ENCODE measurements around the gene MRPS2.

MRPS2 gene

GRCh38 chr9:135507104-135508035 is 6.9 kb downstream of the MRPS2 start:
- Histone ChIP-seq H3K9ac (ENCODE audit: low read length) (no peak overlapping the region), H3K27me3 (ENCODE audit: insufficient read depth, low read length) (peaks cover 5% of the 10 kb centered on the region; the same call in 1 of the 2 replicates), H3K9me3 (ENCODE audit: low read length) (peaks cover 6% of the 10 kb centered on the region; the same call in 1 of the 2 replicates), H3K36me3 (ENCODE audit: insufficient read depth, low read length) (peaks cover 29% of the 10 kb centered on the region), H3K4me1 (ENCODE audit: insufficient read depth, low read length, severe bottlenecking) (no peaks in the 10 kb centered on the region), H3K27ac (ENCODE audit: low read depth, low read length, poor library complexity, severe bottlenecking) (no peak overlapping the region), H3K4me3 (ENCODE audit: low read depth, low read length, poor library complexity, severe bottlenecking) (no peak overlapping the region), H4K20me1 (ENCODE audit: insufficient read depth, low read length) (no peaks in the 10 kb centered on the region), H3K9me2 (ENCODE audit: low read depth, low read length) (no peaks in the 10 kb centered on the region), H3K4me2 (ENCODE audit: low read length) (no peak overlapping the region), H2AFZ (ENCODE audit: low read length) (no peak overlapping the region), H3K79me2 (ENCODE audit: insufficient read depth, low read length) (no peaks in the 10 kb centered on the region), H3F3A (ENCODE audit: insufficient read depth, low read length) (no peaks in the 10 kb centered on the region)
- TF ChIP-seq CTCF (IDR thresholded peaks at IDR 0.05; ENCODE audit: low read length), result no peak
- TF ChIP-seq EZH2 (IDR thresholded peaks at IDR 0.05; ENCODE audit: borderline replicate concordance, low read length), result no peak

- no peak for TF ChIP-seq EZH2 (IDR thresholded peaks at IDR 0.05; ENCODE audit: borderline replicate concordance, low read length)
- TF ChIP-seq CTCF (IDR thresholded peaks at IDR 0.05; ENCODE audit: low read length), result no peak
Measured at GRCh38 chr9:135508211-135508820, 7.8 kb downstream of the MRPS2 start.

GRCh38 chr9:135509458-135509857 is 9.0 kb downstream of the MRPS2 start:
- no peaks in the 10 kb centered on the region for H3F3A ChIP-seq (ENCODE audit: insufficient read depth, low read length)
- H4K20me1 ChIP-seq (ENCODE audit: insufficient read depth, low read length), result no peaks in the 10 kb centered on the region
- peaks cover 6% of the 10 kb centered on the region; the same call in 1 of the 2 replicates for H3K9me3 ChIP-seq (ENCODE audit: low read length)
- no peak overlapping the region for H3K4me3 ChIP-seq (ENCODE audit: low read depth, low read length, poor library complexity, severe bottlenecking)
- peaks cover 5% of the 10 kb centered on the region; the same call in 1 of the 2 replicates for H3K27me3 ChIP-seq (ENCODE audit: insufficient read depth, low read length)
- H3K36me3 ChIP-seq (ENCODE audit: insufficient read depth, low read length), result peaks cover 8% of the 10 kb centered on the region
- no peak overlapping the region for H3K27ac ChIP-seq (ENCODE audit: low read depth, low read length, poor library complexity, severe bottlenecking)
- no peak overlapping the region for H3K9ac ChIP-seq (ENCODE audit: low read length)
- no peak overlapping the region for H3K4me2 ChIP-seq (ENCODE audit: low read length)
- H2AFZ ChIP-seq (ENCODE audit: low read length), result no peak overlapping the region
- no peaks in the 10 kb centered on the region for H3K4me1 ChIP-seq (ENCODE audit: insufficient read depth, low read length, severe bottlenecking)
- no peaks in the 10 kb centered on the region for H3K9me2 ChIP-seq (ENCODE audit: low read depth, low read length)
- no peak for TF ChIP-seq CTCF (IDR thresholded peaks at IDR 0.05; ENCODE audit: low read length)
- TF ChIP-seq EZH2 (IDR thresholded peaks at IDR 0.05; ENCODE audit: borderline replicate concordance, low read length), result no peak
- no peaks in the 10 kb centered on the region for H3K79me2 ChIP-seq (ENCODE audit: insufficient read depth, low read length)

More at GRCh38 chr9:135508211-135508820, 7.8 kb downstream of the MRPS2 start:
- Histone ChIP-seq H4K20me1 (ENCODE audit: insufficient read depth, low read length) (no peaks in the 10 kb centered on the region), H3K27me3 (ENCODE audit: insufficient read depth, low read length) (peaks cover 5% of the 10 kb centered on the region; the same call in 1 of the 2 replicates), H3K9ac (ENCODE audit: low read length) (no peak overlapping the region), H3K27ac (ENCODE audit: low read depth, low read length, poor library complexity, severe bottlenecking) (no peak overlapping the region), H3K4me1 (ENCODE audit: insufficient read depth, low read length, severe bottlenecking) (no peaks in the 10 kb centered on the region), H3K9me2 (ENCODE audit: low read depth, low read length) (no peaks in the 10 kb centered on the region), H3K4me3 (ENCODE audit: low read depth, low read length, poor library complexity, severe bottlenecking) (no peak overlapping the region), H3K79me2 (ENCODE audit: insufficient read depth, low read length) (no peaks in the 10 kb centered on the region), H2AFZ (ENCODE audit: low read length) (no peak overlapping the region), H3K36me3 (ENCODE audit: insufficient read depth, low read length) (peaks cover 20% of the 10 kb centered on the region), H3F3A (ENCODE audit: insufficient read depth, low read length) (no peaks in the 10 kb centered on the region), H3K9me3 (ENCODE audit: low read length) (peaks cover 6% of the 10 kb centered on the region; the same call in 1 of the 2 replicates), H3K4me2 (ENCODE audit: low read length) (no peak overlapping the region)
